Measurements from ENCODE around the gene DNAH5. TPM values are rescaled to one million over a fixed set of nuclear protein-coding genes. Genes with fewer than 3 reads are reported as not detected.

DNAH5 gene
- polyA plus RNA-seq, 1 donor (not counting 4 experiments of a cell fraction or from before 2014, with no cell fraction given): 0.73 TPM

GRCh38 chr5:13992795-13993194 is 48.3 kb upstream of the DNAH5 start:
- DNase-seq (ENCODE audit: low read depth, low spot score) (no peak), FAIRE-seq (no peak)
- Histone ChIP-seq H3K9me3 (ENCODE audit: control insufficient read depth, low read depth, low read length) (no peaks in the 10 kb centered on the region), H2AFZ (ENCODE audit: control insufficient read depth, low read length) (no peak overlapping the region), H3K9me1 (ENCODE audit: control insufficient read depth, extremely low read depth, insufficient read depth, low read length) (no peaks in the 10 kb centered on the region), H3K27ac (ENCODE audit: control insufficient read depth, insufficient read depth, low read length) (no peak overlapping the region), H3K27me3 (ENCODE audit: control insufficient read depth, extremely low read depth, insufficient read depth, low read length) (no peaks in the 10 kb centered on the region), H3K4me2 (ENCODE audit: control insufficient read depth, extremely low read depth, insufficient read depth, low read depth, low read length) (no peak overlapping the region), H3K4me3 (ENCODE audit: control insufficient read depth in 2 of 3, extremely low read depth in 1 of 3, insufficient read depth in 2 of 3, low read depth in 1 of 3, low read length in 3 of 3) (no peak overlapping the region), H3K36me3 (ENCODE audit: control insufficient read depth in 2 of 2, extremely low read depth in 1 of 2, insufficient read depth in 2 of 2, low read length in 2 of 2) (no peaks in the 10 kb centered on the region), H3K4me1 (ENCODE audit: control insufficient read depth, extremely low read depth, insufficient read depth, low read length) (peaks cover 13% of the 10 kb centered on the region), H3K9ac (ENCODE audit: control insufficient read depth, extremely low read depth, insufficient read depth, low read length) (no peak overlapping the region), H4K20me1 (ENCODE audit: control insufficient read depth, extremely low read depth, insufficient read depth, low read length) (no peaks in the 10 kb centered on the region), H3K79me2 (ENCODE audit: control insufficient read depth, insufficient read depth, low read length) (peaks cover 2% of the 10 kb centered on the region)
- no peak for TF ChIP-seq EZH2 (IDR thresholded peaks at IDR 0.05; ENCODE audit: low read length)
- TF ChIP-seq, protein P1, sequence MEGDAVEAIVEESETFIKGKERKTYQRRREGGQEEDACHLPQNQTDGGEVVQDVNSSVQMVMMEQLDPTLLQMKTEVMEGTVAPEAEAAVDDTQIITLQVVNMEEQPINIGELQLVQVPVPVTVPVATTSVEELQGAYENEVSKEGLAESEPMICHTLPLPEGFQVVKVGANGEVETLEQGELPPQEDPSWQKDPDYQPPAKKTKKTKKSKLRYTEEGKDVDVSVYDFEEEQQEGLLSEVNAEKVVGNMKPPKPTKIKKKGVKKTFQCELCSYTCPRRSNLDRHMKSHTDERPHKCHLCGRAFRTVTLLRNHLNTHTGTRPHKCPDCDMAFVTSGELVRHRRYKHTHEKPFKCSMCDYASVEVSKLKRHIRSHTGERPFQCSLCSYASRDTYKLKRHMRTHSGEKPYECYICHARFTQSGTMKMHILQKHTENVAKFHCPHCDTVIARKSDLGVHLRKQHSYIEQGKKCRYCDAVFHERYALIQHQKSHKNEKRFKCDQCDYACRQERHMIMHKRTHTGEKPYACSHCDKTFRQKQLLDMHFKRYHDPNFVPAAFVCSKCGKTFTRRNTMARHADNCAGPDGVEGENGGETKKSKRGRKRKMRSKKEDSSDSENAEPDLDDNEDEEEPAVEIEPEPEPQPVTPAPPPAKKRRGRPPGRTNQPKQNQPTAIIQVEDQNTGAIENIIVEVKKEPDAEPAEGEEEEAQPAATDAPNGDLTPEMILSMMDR (optimal IDR thresholded peaks at IDR 0.05 in 1 of 3, IDR thresholded peaks at IDR 0.05 in 1 of 3, conservative IDR thresholded peaks at IDR 0.05 in 1 of 3; ENCODE audit: extremely low read depth in 1 of 3, insufficient read depth in 2 of 3, low read length in 3 of 3): no peak
- dilution Hi-C loops (cut with MboI; ENCODE audit: extremely low pct_ligation_motif_present, low sequenced_read_pairs): no loop called here

DNA sequence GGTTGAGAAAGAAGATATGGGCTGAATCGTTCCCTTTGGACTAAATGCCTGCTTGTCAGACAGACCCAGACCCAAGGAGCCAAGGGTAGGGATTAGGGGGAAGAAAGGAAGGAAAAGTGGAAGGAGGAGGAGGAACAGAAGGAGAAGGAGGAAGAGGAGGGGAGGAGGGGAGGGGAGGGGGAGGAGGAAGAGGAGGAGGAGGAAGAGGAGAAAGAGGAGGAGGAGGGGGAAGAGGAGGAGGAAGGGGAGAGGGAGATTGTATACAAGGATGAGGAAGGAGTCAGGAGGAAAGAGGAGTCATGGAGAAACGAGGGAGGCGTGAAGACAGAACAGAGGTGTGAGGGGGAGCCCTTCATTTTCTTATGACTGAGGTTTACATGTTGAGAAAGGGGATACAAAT is 46.9 kb upstream of the DNAH5 start:
- H3K9ac ChIP-seq (ENCODE audit: control insufficient read depth, extremely low read depth, insufficient read depth, low read length): peak overlapping the region; percentile 53
- H3K79me2 ChIP-seq (ENCODE audit: control insufficient read depth, insufficient read depth, low read length): peaks cover 2% of the 10 kb centered on the region
- H3K4me1 ChIP-seq (ENCODE audit: control insufficient read depth, extremely low read depth, insufficient read depth, low read length): peaks cover 14% of the 10 kb centered on the region
- no peaks in the 10 kb centered on the region for H3K27me3 ChIP-seq (ENCODE audit: control insufficient read depth, extremely low read depth, insufficient read depth, low read length)
- H3K4me3 ChIP-seq (ENCODE audit: control insufficient read depth in 2 of 3, extremely low read depth in 1 of 3, insufficient read depth in 2 of 3, low read depth in 1 of 3, low read length in 3 of 3): peak overlapping the region in 2 of 3 experiments; percentile 41 to 57
- dilution Hi-C loops (cut with MboI; ENCODE audit: extremely low pct_ligation_motif_present, low sequenced_read_pairs): no loop called here
- peak overlapping the region; percentile 70 for H3K4me2 ChIP-seq (ENCODE audit: control insufficient read depth, extremely low read depth, insufficient read depth, low read depth, low read length)
- no peaks in the 10 kb centered on the region for H4K20me1 ChIP-seq (ENCODE audit: control insufficient read depth, extremely low read depth, insufficient read depth, low read length)
- no peaks in the 10 kb centered on the region for H3K36me3 ChIP-seq (ENCODE audit: control insufficient read depth in 2 of 2, extremely low read depth in 1 of 2, insufficient read depth in 2 of 2, low read length in 2 of 2)
- no peak for TF ChIP-seq EZH2 (IDR thresholded peaks at IDR 0.05; ENCODE audit: low read length)
- TF ChIP-seq, protein P1 (optimal IDR thresholded peaks at IDR 0.05 in 1 of 3, IDR thresholded peaks at IDR 0.05 in 1 of 3, conservative IDR thresholded peaks at IDR 0.05 in 1 of 3; ENCODE audit: extremely low read depth in 1 of 3, insufficient read depth in 2 of 3, low read length in 3 of 3): no peak
- H3K9me3 ChIP-seq (ENCODE audit: control insufficient read depth, low read depth, low read length): no peaks in the 10 kb centered on the region
- H3K27ac ChIP-seq (ENCODE audit: control insufficient read depth, insufficient read depth, low read length): peak overlapping the region; percentile 45
- FAIRE-seq (no peak), DNase-seq (ENCODE audit: low read depth, low spot score) (no peak)
- no peaks in the 10 kb centered on the region for H3K9me1 ChIP-seq (ENCODE audit: control insufficient read depth, extremely low read depth, insufficient read depth, low read length)
- peak overlapping the region; percentile 98 for H2AFZ ChIP-seq (ENCODE audit: control insufficient read depth, low read length)
